MM.1S (cell line): ENCODE measurements around the gene RPS6KB1.

Experiments used
- EZH2 ChIP-seq: fragments of 300-600 bp; sonication (generic); optimal IDR thresholded peaks from 2 replicates; pipeline ENCODE3; 2017; ENCODE audit warnings: low read depth, mild to moderate bottlenecking, antibody characterized with exemption, low read length, mixed read lengths
- EZH2phosphoT487 ChIP-seq: fragments of 300-600 bp; sonication (generic); IDR thresholded peaks from 2 replicates; pipeline ENCODE4 v1.6.1; 2018; ENCODE audit warnings: antibody characterized with exemption, low read length
- TF ChIP-seq, protein P1 (sequence below): fragments of 300-600 bp; sonication (generic); IDR thresholded peaks from 2 replicates; pipeline ENCODE4 v1.5.1; 2016; ENCODE audit warnings: antibody characterized with exemption, low read length, mixed read lengths

- TF ChIP-seq, protein P1, sequence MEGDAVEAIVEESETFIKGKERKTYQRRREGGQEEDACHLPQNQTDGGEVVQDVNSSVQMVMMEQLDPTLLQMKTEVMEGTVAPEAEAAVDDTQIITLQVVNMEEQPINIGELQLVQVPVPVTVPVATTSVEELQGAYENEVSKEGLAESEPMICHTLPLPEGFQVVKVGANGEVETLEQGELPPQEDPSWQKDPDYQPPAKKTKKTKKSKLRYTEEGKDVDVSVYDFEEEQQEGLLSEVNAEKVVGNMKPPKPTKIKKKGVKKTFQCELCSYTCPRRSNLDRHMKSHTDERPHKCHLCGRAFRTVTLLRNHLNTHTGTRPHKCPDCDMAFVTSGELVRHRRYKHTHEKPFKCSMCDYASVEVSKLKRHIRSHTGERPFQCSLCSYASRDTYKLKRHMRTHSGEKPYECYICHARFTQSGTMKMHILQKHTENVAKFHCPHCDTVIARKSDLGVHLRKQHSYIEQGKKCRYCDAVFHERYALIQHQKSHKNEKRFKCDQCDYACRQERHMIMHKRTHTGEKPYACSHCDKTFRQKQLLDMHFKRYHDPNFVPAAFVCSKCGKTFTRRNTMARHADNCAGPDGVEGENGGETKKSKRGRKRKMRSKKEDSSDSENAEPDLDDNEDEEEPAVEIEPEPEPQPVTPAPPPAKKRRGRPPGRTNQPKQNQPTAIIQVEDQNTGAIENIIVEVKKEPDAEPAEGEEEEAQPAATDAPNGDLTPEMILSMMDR: no peak
- TF ChIP-seq EZH2: no peak
- no peak for TF ChIP-seq EZH2phosphoT487
These were observed 2.2 kb upstream of the RPS6KB1 start for GRCh38 chr17:59890720-59891119.
